VCaP (cell line): ENCODE data around the gene TGFBRAP1.

Experiments
- H3K27ac ChIP-seq: fragments of 450-650 bp; 2 replicates; pipeline ENCODE4 v1.5.1; 2017
- TF ChIP-seq, protein P1 (sequence below): fragments of 450-650 bp; conservative IDR thresholded peaks from 2 replicates; pipeline ENCODE4 v1.5.1; 2017; ENCODE audit warnings: mild to moderate bottlenecking, moderate library complexity

The TGFBRAP1 gene

DNA sequence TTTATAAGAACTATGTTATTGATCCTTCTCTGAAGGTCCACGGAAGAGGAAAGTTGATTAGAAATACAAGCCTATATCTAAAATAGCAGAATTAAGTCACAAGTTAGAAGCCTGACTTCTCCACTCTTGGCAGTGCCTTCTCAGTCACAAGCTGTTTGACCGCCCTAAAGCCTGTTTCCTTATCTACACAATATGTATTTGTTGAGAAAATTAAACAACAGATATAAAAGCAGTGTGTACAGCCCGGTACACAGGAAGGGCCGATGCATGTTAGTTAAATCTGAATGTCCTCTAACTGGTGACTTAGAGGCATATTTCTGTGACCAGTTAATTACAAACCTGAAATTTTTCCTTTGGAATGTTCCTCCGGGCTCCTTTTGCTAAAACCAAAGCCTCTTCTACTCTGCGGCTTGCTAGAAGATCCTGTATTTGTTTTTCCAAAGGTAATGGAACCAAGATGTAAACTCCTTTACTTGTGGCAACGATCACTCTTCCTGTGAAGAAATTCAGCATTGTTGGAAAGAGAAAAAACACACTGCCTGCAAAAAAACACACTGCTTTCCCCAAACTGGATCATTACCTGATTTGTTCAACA lies 33.4 kb downstream of the TGFBRAP1 start:
- TF ChIP-seq, protein P1, sequence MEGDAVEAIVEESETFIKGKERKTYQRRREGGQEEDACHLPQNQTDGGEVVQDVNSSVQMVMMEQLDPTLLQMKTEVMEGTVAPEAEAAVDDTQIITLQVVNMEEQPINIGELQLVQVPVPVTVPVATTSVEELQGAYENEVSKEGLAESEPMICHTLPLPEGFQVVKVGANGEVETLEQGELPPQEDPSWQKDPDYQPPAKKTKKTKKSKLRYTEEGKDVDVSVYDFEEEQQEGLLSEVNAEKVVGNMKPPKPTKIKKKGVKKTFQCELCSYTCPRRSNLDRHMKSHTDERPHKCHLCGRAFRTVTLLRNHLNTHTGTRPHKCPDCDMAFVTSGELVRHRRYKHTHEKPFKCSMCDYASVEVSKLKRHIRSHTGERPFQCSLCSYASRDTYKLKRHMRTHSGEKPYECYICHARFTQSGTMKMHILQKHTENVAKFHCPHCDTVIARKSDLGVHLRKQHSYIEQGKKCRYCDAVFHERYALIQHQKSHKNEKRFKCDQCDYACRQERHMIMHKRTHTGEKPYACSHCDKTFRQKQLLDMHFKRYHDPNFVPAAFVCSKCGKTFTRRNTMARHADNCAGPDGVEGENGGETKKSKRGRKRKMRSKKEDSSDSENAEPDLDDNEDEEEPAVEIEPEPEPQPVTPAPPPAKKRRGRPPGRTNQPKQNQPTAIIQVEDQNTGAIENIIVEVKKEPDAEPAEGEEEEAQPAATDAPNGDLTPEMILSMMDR, result no peak
- H3K27ac ChIP-seq, result peak overlapping the region; percentile 95

DNA sequence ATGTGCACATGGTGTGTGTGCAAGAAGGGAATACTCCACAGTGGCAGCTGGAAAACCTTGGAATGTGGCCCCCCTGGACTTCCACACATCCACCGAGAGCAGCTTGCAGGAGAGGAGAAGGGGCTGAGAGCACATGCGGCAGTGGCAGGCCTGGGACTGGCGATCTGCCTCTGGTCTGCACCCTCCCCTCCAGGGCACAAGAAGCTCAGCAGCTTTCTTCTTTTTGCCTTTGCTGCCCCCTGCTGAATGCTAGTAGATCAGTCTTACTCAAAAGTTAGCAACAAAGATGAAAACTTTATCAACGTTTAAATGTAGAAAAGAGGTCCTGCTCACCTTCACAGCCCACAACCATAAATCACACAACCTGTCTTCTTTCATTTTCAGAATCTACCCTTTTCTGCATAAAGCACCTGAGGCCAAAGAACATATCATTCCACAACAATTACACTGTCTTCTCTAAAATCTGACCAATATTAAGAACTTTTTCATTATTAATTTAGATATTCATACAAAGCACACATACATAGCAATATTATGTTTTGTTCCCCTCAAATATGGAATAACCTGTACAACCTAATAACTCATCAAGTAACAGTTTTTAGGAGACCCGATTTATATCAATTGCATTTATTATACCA lies 34.6 kb downstream of the TGFBRAP1 start:
- H3K27ac ChIP-seq, result peak overlapping the region; percentile 95
- TF ChIP-seq, protein P1, result peak; percentile 78

DNA sequence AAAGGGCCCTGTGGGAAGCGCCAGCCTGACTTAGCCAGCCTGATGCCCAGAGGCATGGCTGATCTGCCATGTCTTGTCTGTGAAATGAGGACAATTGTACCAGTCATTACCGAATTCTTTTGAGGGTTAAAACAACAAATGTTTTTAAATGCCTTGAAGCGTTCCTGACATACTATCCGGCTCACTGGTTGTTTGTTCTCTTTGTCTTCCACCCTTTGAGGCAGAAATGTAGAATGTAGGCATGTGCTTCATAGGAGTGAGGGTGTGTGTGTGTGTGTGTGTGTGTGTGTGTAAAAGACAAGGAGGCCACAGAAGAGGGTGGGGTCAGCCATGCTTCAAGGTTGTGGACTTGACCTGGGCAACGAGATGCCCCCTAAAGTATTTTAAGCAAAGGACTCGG lies 35.5 kb downstream of the TGFBRAP1 start:
- TF ChIP-seq, protein P1, result no peak
- peak overlapping the region; percentile 95 for H3K27ac ChIP-seq

DNA sequence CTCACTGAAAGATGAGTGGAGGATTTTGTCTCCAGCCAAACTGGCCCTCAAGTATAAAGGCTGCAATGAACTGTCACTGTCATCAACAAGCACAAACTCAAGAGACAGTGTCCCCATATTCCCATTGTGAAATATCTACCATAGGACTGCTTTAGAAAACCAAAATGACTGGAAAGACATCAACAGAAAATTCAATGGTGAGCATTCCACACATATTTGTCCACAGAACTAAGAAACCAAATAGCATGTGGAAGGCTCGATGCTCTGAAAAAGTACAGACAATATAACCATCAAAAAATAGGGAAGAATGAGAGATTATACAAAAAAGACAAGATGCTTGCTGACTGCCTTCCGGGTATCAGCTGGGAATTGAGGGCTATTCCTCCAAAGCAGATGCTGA lies 37.6 kb downstream of the TGFBRAP1 start:
- TF ChIP-seq, protein P1, result no peak
- H3K27ac ChIP-seq, result no peak overlapping the region

DNA sequence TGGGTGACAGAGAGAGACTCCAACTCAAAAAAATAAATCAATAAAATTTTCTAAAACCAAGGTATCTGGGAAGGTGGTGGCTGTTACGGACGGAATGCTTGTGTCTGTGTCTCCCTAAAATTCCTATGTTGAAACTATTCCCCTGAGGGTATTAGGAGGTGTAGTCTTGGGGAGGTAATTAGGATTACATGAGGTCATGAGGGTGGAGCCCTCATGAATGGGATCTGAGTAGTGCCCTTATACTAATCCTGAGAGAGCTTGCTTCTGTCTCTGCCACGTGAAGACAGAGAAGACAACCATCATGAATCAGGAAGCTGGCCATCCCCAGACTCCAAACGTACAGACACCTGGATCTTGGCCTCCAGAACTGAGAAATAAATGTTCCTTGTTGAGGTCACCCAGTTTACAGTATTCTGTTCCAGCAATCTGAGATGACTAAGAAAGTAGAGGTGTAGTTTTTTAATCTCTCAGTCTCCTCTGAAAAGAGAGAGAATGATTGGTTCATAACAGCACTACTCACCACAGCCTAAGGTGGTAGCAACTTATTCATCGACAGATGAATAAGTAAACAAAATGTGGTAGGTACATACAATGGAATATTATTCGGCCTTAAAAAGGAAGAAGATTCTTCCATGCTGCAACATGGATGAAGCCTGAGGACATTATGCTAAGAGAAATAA lies 38.4 kb downstream of the TGFBRAP1 start:
- TF ChIP-seq, protein P1, result no peak
- H3K27ac ChIP-seq, result no peak overlapping the region

DNA sequence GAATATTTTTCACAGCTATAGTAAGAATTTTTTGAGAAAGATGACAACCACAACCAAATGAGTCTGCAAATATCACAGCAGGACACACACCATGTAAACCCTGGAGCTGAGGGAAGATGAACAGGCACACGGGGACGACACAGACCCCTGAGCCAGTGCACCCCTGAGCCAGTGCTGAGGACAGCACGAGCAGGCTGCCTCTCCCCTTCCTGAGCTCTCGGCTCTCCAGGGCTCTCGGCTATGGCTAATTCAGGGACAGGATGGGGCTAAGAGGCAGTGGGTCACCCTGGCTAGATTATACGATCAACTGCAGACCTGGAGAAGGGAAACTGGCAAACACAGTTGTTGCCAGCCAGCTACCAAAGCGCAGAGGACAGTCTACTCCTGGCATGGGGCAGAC lies 41.4 kb downstream of the TGFBRAP1 start:
- H3K27ac ChIP-seq, result no peak overlapping the region

DNA sequence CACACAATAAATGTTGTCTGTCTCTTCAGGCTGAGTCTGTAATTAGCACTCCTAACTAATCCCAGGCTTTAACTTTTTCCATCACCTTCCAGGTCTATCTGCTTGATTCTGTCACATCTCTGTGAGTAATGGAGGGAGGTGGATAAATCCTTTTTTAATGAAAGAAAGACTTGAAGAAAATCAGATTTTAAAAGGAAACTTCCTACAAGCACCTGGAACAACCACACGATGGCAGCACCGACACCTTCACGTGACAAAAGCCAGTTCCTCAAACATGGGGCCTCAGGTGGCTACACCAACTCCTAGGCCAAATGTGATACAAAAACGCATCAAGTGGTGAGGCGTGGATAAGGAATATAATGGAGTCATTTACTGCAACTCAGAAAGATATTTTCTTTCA lies 41.8 kb downstream of the TGFBRAP1 start:
- TF ChIP-seq, protein P1, result peak; percentile 62
- no peak overlapping the region for H3K27ac ChIP-seq

More for the DNA sequence above, 41.4 kb downstream of the TGFBRAP1 start:
- TF ChIP-seq, protein P1, result no peak
